IMR-90 (cell line): ENCODE results near the gene IL19. TPM values are rescaled to one million over a fixed set of nuclear protein-coding genes. Genes with fewer than 3 reads are reported as not detected.

ENCODE experiments used
- ATAC-seq: fragments of 200-7000 bp; cut with Tn5 transposase; 2 replicates; pipeline ENCODE4 v1.9.1; 2020; ENCODE audit warnings: low read depth, mild to moderate bottlenecking, moderate library complexity
- BruUV-seq: library from RNA; stranded (reverse); fragments of 400-500 nt; replicated peaks from 2 replicates; lab custom pipeline; 2021; lab: Mats Ljungman, UMichigan
- CTCF ChIA-PET: fragments of 300-600 bp; formaldehyde crosslinking; extraction: SDS; loops from one replicate; lab custom pipeline; 2021; ENCODE audit warnings: antibody characterized with exemption; lab: Yijun Ruan, JAX
- POLR2A ChIA-PET: fragments of 300-600 bp; sonication (Branson Sonifier 250); formaldehyde crosslinking; loops from one replicate; lab custom pipeline; 2022; ENCODE audit warnings: antibody characterized with exemption; ENCODE audit not compliant: unreplicated experiment; lab: Charles Lee
- DNase-seq: peaks from one replicate; pipeline ENCODE4 v3.0.0; 2013
- H2AFZ ChIP-seq: replicated peaks from 2 replicates; pipeline ENCODE3; 2013; ENCODE audit warnings: low read length, mild to moderate bottlenecking; ENCODE audit not compliant: poor library complexity
- H2AK5ac ChIP-seq: 2 replicates; pipeline ENCODE4 v1.6.1; 2013; ENCODE audit warnings: low read depth, low read length, inconsistent platforms
- H2AK9ac ChIP-seq: replicated peaks from 2 replicates; pipeline ENCODE3; 2013; ENCODE audit warnings: mild to moderate bottlenecking, low read depth, low read length, moderate library complexity; ENCODE audit not compliant: poor library complexity
- H2BK120ac ChIP-seq: 2 replicates; pipeline ENCODE4 v1.6.1; 2013; ENCODE audit warnings: low read depth, low read length, inconsistent platforms
- H2BK15ac ChIP-seq: 3 replicates; pipeline ENCODE4 v1.6.1; 2013; ENCODE audit warnings: low read depth, low read length, inconsistent platforms
- H2BK20ac ChIP-seq: 2 replicates; pipeline ENCODE4 v1.6.1; 2013; ENCODE audit warnings: low read depth, mild to moderate bottlenecking, inconsistent platforms, low read length, moderate library complexity
- H2BK5ac ChIP-seq: 2 replicates; pipeline ENCODE4 v1.6.1; 2013; ENCODE audit warnings: mild to moderate bottlenecking, low read depth, low read length, inconsistent platforms; ENCODE audit not compliant: poor library complexity, severe bottlenecking
- H3K14ac ChIP-seq: replicated peaks from 2 replicates; pipeline ENCODE4 v1.6.1; 2013; ENCODE audit warnings: low read depth, low read length, inconsistent platforms
- H3K18ac ChIP-seq: 2 replicates; pipeline ENCODE4 v1.6.1; 2013; ENCODE audit warnings: low read depth, low read length, control low read depth
- H3K23ac ChIP-seq: 2 replicates; pipeline ENCODE4 v1.6.1; 2013; ENCODE audit warnings: low read depth, low read length, inconsistent platforms
- H3K27ac ChIP-seq: 2 replicates; pipeline ENCODE4 v1.5.1; 2013; ENCODE audit warnings: mild to moderate bottlenecking, control low read depth, low read length; ENCODE audit not compliant: insufficient read depth
- H3K27me3 ChIP-seq: 2 replicates; pipeline ENCODE4 v1.6.1; 2013; ENCODE audit warnings: low read length; ENCODE audit not compliant: control insufficient read depth, insufficient read depth
- H3K36me3 ChIP-seq: 2 replicates; pipeline ENCODE4 v1.6.1; 2013; ENCODE audit warnings: low read length, mixed read lengths; ENCODE audit not compliant: control insufficient read depth, insufficient read depth
- H3K4ac ChIP-seq: 2 replicates; pipeline ENCODE4 v1.6.1; 2013; ENCODE audit warnings: low read depth, low read length, inconsistent platforms
- H3K4me1 ChIP-seq: 2 replicates; pipeline ENCODE4 v1.6.1; 2013; ENCODE audit warnings: low read length, mixed read lengths; ENCODE audit not compliant: control insufficient read depth, insufficient read depth
- H3K4me2 ChIP-seq: 2 replicates; pipeline ENCODE4 v1.6.1; 2013; ENCODE audit warnings: low read depth, mild to moderate bottlenecking, control low read depth, low read length, moderate library complexity
- H3K4me3 ChIP-seq: 2 replicates; pipeline ENCODE4 v1.5.1; 2013; ENCODE audit warnings: low read depth, mild to moderate bottlenecking, control low read depth, low read length, moderate library complexity; ENCODE audit not compliant: insufficient read depth
- H3K56ac ChIP-seq: 2 replicates; pipeline ENCODE4 v1.6.1; 2013; ENCODE audit warnings: low read length, inconsistent platforms; ENCODE audit not compliant: insufficient read depth; ENCODE audit errors: extremely low read depth
- H3K79me1 ChIP-seq, 2 experiments: 2 replicates each; pipeline ENCODE4 v1.6.1; 2013; ENCODE audit warnings: low read length in 2 of 2, inconsistent platforms in 1 of 2, low read depth in 1 of 2
- H3K9ac ChIP-seq: 2 replicates; pipeline ENCODE4 v1.6.1; 2013; ENCODE audit warnings: low read depth, low read length, control low read depth
- H3K9me1 ChIP-seq: 2 replicates; pipeline ENCODE4 v1.6.1; 2013; ENCODE audit warnings: low read length, inconsistent platforms; ENCODE audit not compliant: insufficient read depth
- H3K9me3 ChIP-seq: 2 replicates; pipeline ENCODE4 v1.6.1; 2013; ENCODE audit warnings: low read length; ENCODE audit not compliant: control insufficient read depth, insufficient read depth
- H4K20me1 ChIP-seq: 2 replicates; pipeline ENCODE4 v1.6.1; 2013; ENCODE audit warnings: low read length, inconsistent platforms; ENCODE audit not compliant: insufficient read depth
- H4K5ac ChIP-seq: 2 replicates; pipeline ENCODE4 v1.6.1; 2013; ENCODE audit warnings: mild to moderate bottlenecking, low read depth, low read length, control low read depth
- H4K8ac ChIP-seq, 2 experiments: 2 replicates each; pipeline ENCODE4 v1.6.1; 2013; ENCODE audit warnings: low read depth in 2 of 2, low read length in 2 of 2, control low read depth in 1 of 2, inconsistent platforms in 1 of 2
- H4K91ac ChIP-seq: 2 replicates; pipeline ENCODE4 v1.6.1; 2013; ENCODE audit warnings: low read depth, low read length, inconsistent platforms; ENCODE audit not compliant: insufficient read depth
- BHLHE40 ChIP-seq: fragments of 150-350 bp; IDR thresholded peaks from 2 replicates; pipeline ENCODE4 v1.6.1; 2016; ENCODE audit warnings: mild to moderate bottlenecking, low read depth, low read length
- ELK1 ChIP-seq: fragments of 150-350 bp; IDR thresholded peaks from 2 replicates; pipeline ENCODE4 v1.6.1; 2016; ENCODE audit warnings: low read depth, mild to moderate bottlenecking, low read length, moderate library complexity, borderline replicate concordance
- NFE2L2 ChIP-seq: fragments of 150-350 bp; IDR thresholded peaks from 2 replicates; pipeline ENCODE4 v1.6.1; 2016; ENCODE audit warnings: low read depth, mild to moderate bottlenecking, low read length
- RAD21 ChIP-seq: IDR thresholded peaks from 2 replicates; pipeline ENCODE4 v1.6.1; 2012; ENCODE audit warnings: low read length, improper control_type of control experiment
- RCOR1 ChIP-seq: IDR thresholded peaks from 2 replicates; pipeline ENCODE4 v1.6.1; 2012; ENCODE audit warnings: mild to moderate bottlenecking, low read length, improper control_type of control experiment; ENCODE audit not compliant: insufficient replicate concordance
- WGBS, 2 experiments: methylation state at CpG; one replicate each; pipeline versions ENCODE4 v1.1.5 to v1.1.7; 2013; ENCODE audit warnings: missing lambda C conversion rate in 2 of 2; ENCODE audit not compliant: insufficient read length in 1 of 2; ENCODE audit errors: extremely low coverage in 2 of 2; 5-methylcytosine and 5-hydroxymethylcytosine counted together
- dilution Hi-C: fragments of 300-500 bp; cut with HindIII; formaldehyde crosslinking; loops from one replicate; pipeline ENCODE4 v1.14.3; 2018; ENCODE audit warnings: low sequenced_read_pairs; ENCODE audit not compliant: unreplicated experiment
- in situ Hi-C: fragments of 300-500 bp; cut with MboI; formaldehyde crosslinking; loops from 3 replicates; pipeline ENCODE4 v1.14.3; 2019; ENCODE audit warnings: low sequenced_read_pairs, inconsistent platforms, mixed read lengths
- intact Hi-C: fragments of 100-400 bp; cut with micrococcal nuclease; formaldehyde crosslinking; loops from 2 replicates; pipeline ENCODE4 v1.10.0; 2022
- polyA plus RNA-seq, 3 experiments: library from polyadenylated mRNA; depleted of rRNA; stranded (reverse); fragments of >200 nt; gene quantifications; 2 replicates each; pipeline ENCODE4 v1.2.3, GENCODE V29; 2012; ENCODE audit warnings: low replicate concordance in 1 of 3
- total RNA-seq: library from RNA; depleted of rRNA; stranded (reverse); fragments of >200 nt; gene quantifications from 2 replicates; pipeline ENCODE4 v1.2.3, GENCODE V29; 2012
- TF ChIP-seq, protein P1 (sequence below): fragments of 150-350 bp; IDR thresholded peaks from 2 replicates; pipeline ENCODE4 v1.6.1; 2017; ENCODE audit warnings: mild to moderate bottlenecking, antibody characterized with exemption, low read length, low read depth

Gene IL19
- total and polyA plus RNA-seq, 2 of the 4 experiments (the other 2 are of a cell fraction), result not detected

- Histone ChIP-seq H3K4ac (no peak overlapping the region), H3K36me3 (no peaks in the 10 kb centered on the region), H3K9me3 (0 out of 2 replicates have a peak, but pooled peaks cover 1% of the 10 kb centered on the region), H2AK5ac (no peak overlapping the region), H2BK15ac (no peak overlapping the region), H3K4me1 (peaks cover 7% of the 10 kb centered on the region), H3K27ac (no peak overlapping the region), H3K14ac (no peak overlapping the region), H2AK9ac (no peak overlapping the region), H2AFZ (no peak overlapping the region), H3K18ac (no peak overlapping the region), H3K9me1 (peaks cover 2% of the 10 kb centered on the region; the same call in 1 of the 2 replicates), H3K4me3 (no peak overlapping the region), H3K56ac (no peak overlapping the region), H4K91ac (no peak overlapping the region), H3K27me3 (no peaks in the 10 kb centered on the region), H2BK5ac (no peak overlapping the region), H4K5ac (no peak overlapping the region), H2BK120ac (no peak overlapping the region), H4K8ac (no peak overlapping the region), H3K9ac (no peak overlapping the region), H4K20me1 (no peaks in the 10 kb centered on the region), H3K4me2 (no peak overlapping the region), H2BK20ac (no peak overlapping the region), H3K23ac (no peak overlapping the region), H3K79me1 (no peaks in the 10 kb centered on the region)
- in situ Hi-C loops, result no loop called here
- dilution Hi-C loops, result no loop called here
- TF ChIP-seq ELK1 (no peak), RAD21 (no peak), BHLHE40 (no peak), RCOR1 (no peak), NFE2L2 (no peak)
- TF ChIP-seq, protein P1, sequence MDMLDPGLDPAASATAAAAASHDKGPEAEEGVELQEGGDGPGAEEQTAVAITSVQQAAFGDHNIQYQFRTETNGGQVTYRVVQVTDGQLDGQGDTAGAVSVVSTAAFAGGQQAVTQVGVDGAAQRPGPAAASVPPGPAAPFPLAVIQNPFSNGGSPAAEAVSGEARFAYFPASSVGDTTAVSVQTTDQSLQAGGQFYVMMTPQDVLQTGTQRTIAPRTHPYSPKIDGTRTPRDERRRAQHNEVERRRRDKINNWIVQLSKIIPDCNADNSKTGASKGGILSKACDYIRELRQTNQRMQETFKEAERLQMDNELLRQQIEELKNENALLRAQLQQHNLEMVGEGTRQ, result no peak
- ATAC-seq (no peak), DNase-seq (no peak)
- no CpG with 5 or more reads among the region's 2 CpGs for WGBS, 2 experiments
- intact Hi-C loops, result no loop called here
- ChIA-PET POLR2A (no interaction called here), CTCF (interaction anchor here (1.1 to 1.4 kb wide), 2 partner anchors 19 to 22 kb away, joined by 3 to 4 read pairs; partner anchors contain the start of gene IL20)
- no TSS peak for BruUV-seq
These were observed 113.3 kb downstream of the IL19 start for GRCh38 chr1:206883876-206884275.
